ENCODE data around the gene ATP4A. TPM values are rescaled to one million over a fixed set of nuclear protein-coding genes. Genes with fewer than 3 reads are reported as not detected.

Gene ATP4A
- total and polyA plus RNA-seq, 9 of the 15 experiments (the other 6 are each of a cell fraction or from before 2014, with no cell fraction given): 0.15 TPM; not detected in 8

- Histone ChIP-seq H4K20me1 (replicated peaks; ENCODE audit: control insufficient read depth, insufficient read depth, low read length) (peaks cover 7% of the 10 kb centered on the region; the same call in 1 of the 2 replicates), H3K4me3 (no peak overlapping the region), H3K9me3 (replicated peaks; ENCODE audit: control insufficient read depth, insufficient read depth, low read depth, low read length) (no peaks in the 10 kb centered on the region; the same call in 1 of the 2 replicates), H3K27ac (ENCODE audit: extremely low read depth, low read depth, low read length) (no peak overlapping the region), H3K27me3 (ENCODE audit: control insufficient read depth in 2 of 2, insufficient read depth in 2 of 2, low read length in 2 of 2) (peaks cover 18 to 38% of the 10 kb centered on the region in 2 experiments; a peak in 4 of 5 replicates), H3K4me1 (replicated peaks in 1 of 2; ENCODE audit: control insufficient read depth in 2 of 2, insufficient read depth in 2 of 2, low read length in 2 of 2) (peaks cover 4 to 49% of the 10 kb centered on the region in 2 experiments; a peak in 3 of 5 replicates), H3K79me2 (ENCODE audit: control insufficient read depth, insufficient read depth, low read length) (no peaks in the 10 kb centered on the region), H2AFZ (ENCODE audit: low read depth, low read length) (peak overlapping the region; percentile 14; the same call in 1 of the 2 replicates), H3K9ac (ENCODE audit: insufficient read depth in 1 of 2, low read depth in 2 of 2, low read length in 2 of 2) (no peak overlapping the region; a peak in 1 of 4 replicates), H3K4me2 (ENCODE audit: insufficient read depth, low read length) (no peak overlapping the region), H3K9me1 (ENCODE audit: control insufficient read depth, insufficient read depth, low read length) (peaks cover 3% of the 10 kb centered on the region), H3K36me3 (ENCODE audit: control insufficient read depth, insufficient read depth, low read length) (no peaks in the 10 kb centered on the region)
- POLR2A ChIA-PET: interaction anchor here (0.6 to 1.0 kb wide), 2 partner anchors 128 to 371 kb away, joined by 3 read pairs; no protein-coding TSS in a partner anchor
- CTCF ChIA-PET (ENCODE audit: low intra/inter-chr PET ratio): no interaction called here
- no peak for TF ChIP-seq CLOCK (CRISPR knock-in tag; IDR thresholded peaks at IDR 0.05; ENCODE audit: borderline replicate concordance)
- TF ChIP-seq KDM1A (IDR thresholded peaks at IDR 0.05): peak in 1 of 2 experiments; percentile 33; a peak in 1 of 4 replicates
- TF ChIP-seq BCOR (IDR thresholded peaks at IDR 0.05): peak; percentile 75
- no peak for TF ChIP-seq ZNF23 (CRISPR knock-in tag; IDR thresholded peaks at IDR 0.05)
- no peak for TF ChIP-seq PHF20 (IDR thresholded peaks at IDR 0.05; ENCODE audit: partially characterized antibody)
- 0 out of 2 replicates have a peak, but pooled peaks have one; percentile 9 for TF ChIP-seq TFAP4 (CRISPR knock-in tag; IDR thresholded peaks at IDR 0.05; ENCODE audit: borderline replicate concordance)
- TF ChIP-seq MNT (conservative IDR thresholded peaks at IDR 0.05): 0 out of 4 replicates have a peak, but pooled peaks of 1 of the 2 experiments have one; percentile 13
- no peak for TF ChIP-seq FOSL1 (tag; conservative IDR thresholded peaks at IDR 0.05)
- TF ChIP-seq ELK3 (CRISPR knock-in tag; IDR thresholded peaks at IDR 0.05): no peak
- 0 out of 2 replicates have a peak, but pooled peaks have one; percentile 11 for TF ChIP-seq HDAC2 (IDR thresholded peaks at IDR 0.05)
- TF ChIP-seq RBM25 (IDR thresholded peaks at IDR 0.05; ENCODE audit: low read depth, low read length, severe bottlenecking): peak; percentile 66
- no peak for TF ChIP-seq KAT2B (IDR thresholded peaks at IDR 0.05; ENCODE audit: low read depth, low read length)
- ATAC-seq (no peak), FAIRE-seq (no peak), DNase-seq (ENCODE audit: extremely low read depth in 1 of 4, low spot score in 3 of 4) (no peak)
- in situ Hi-C loops (cut with MboI): no loop called here
- intact Hi-C loops (cut with micrococcal nuclease): loop anchor here (5.0 kb wide), 3 partner anchors 36 to 376 kb away; partner anchors contain the start of gene ETV2
- BruUV-seq (replicated peaks): no TSS peak
- WGBS (ENCODE audit: insufficient coverage, low coverage, missing lambda C conversion rate): 55% methylated on average over 9 of the region's 9 CpGs
Measured at GRCh38 chr19:35556025-35556590, 7.3 kb downstream of the ATP4A start.

Data from K562 (cell line).